Measurements from ENCODE around the gene KDM4C.

- no peak for TF ChIP-seq CTCF (IDR thresholded peaks at IDR 0.05)
- TF ChIP-seq EP300 (IDR thresholded peaks at IDR 0.05; ENCODE audit: low read depth), result no peak
- TF ChIP-seq POLR2AphosphoS5 (IDR thresholded peaks at IDR 0.05), result no peak
Measured at GRCh38 chr9:7088611-7089010, 330.8 kb downstream of the KDM4C start.
